K562 (cell line): Measurements from ENCODE around the gene OSCP1. TPM values are rescaled to one million over a fixed set of nuclear protein-coding genes. Genes with fewer than 3 reads are reported as not detected.

Experiments
- AFF1 ChIP-seq, 2 experiments: fragments of 450-650 bp; IDR thresholded peaks; 2 replicates each; pipeline ENCODE4 v1.6.1; 2018; ENCODE audit warnings: mild to moderate bottlenecking in 2 of 2, low read depth in 1 of 2; ENCODE audit not compliant: partially characterized antibody in 2 of 2
- CREB3L1 ChIP-seq: fragments of 450-650 bp; IDR thresholded peaks from 2 replicates; pipeline ENCODE4 v1.6.1; 2014; ENCODE audit warnings: low read depth, mild to moderate bottlenecking, moderate library complexity, borderline replicate concordance
- E2F8 ChIP-seq: fragments of 450-650 bp; IDR thresholded peaks from 2 replicates; pipeline ENCODE4 v1.7.1; 2018; ENCODE audit warnings: mild to moderate bottlenecking, low read depth; ENCODE audit not compliant: partially characterized antibody
- ETV1 ChIP-seq: fragments of 450-650 bp; conservative IDR thresholded peaks from 2 replicates; pipeline ENCODE4 v1.6.1; 2016; ENCODE audit warnings: missing genetic modification characterization, control low read depth, low read depth, missing compliant biosample characterization
- OTX1 ChIP-seq: fragments of 450-650 bp; formaldehyde crosslinking; IDR thresholded peaks from 2 replicates; pipeline ENCODE4 v1.4.0; 2022; ENCODE audit warnings: mild to moderate bottlenecking
- PBX2 ChIP-seq, 2 experiments: IDR thresholded peaks in 1 of 2; conservative IDR thresholded peaks in 1 of 2; 2 replicates each; pipeline ENCODE4 v1.6.1; 2016; ENCODE audit warnings: low read depth in 2 of 2, mild to moderate bottlenecking in 1 of 2, missing compliant biosample characterization in 1 of 2, missing genetic modification characterization in 1 of 2, moderate library complexity in 1 of 2
- POLR2H ChIP-seq: IDR thresholded peaks from 2 replicates; pipeline ENCODE4 v1.6.1; 2016; ENCODE audit warnings: missing genetic modification characterization, low read depth, mild to moderate bottlenecking, control low read depth, missing compliant biosample characterization, moderate library complexity
- SMARCA4 ChIP-seq: fragments of 450-650 bp; IDR thresholded peaks from 2 replicates; pipeline ENCODE4 v1.6.1; 2016
- TAF1 ChIP-seq: IDR thresholded peaks from 2 replicates; pipeline ENCODE4 v1.6.1; 2011; ENCODE audit warnings: mild to moderate bottlenecking, low read length, moderate library complexity; ENCODE audit not compliant: insufficient read depth, control insufficient read depth, severe bottlenecking; ENCODE audit errors: extremely low read depth
- TEAD1 ChIP-seq, 2 experiments: fragments of 450-650 bp in 1 of 2; sonication (generic) in 1 of 2; formaldehyde crosslinking; IDR thresholded peaks; 2 replicates each; pipeline versions ENCODE4 v1.4.0 to v1.8.0; 2020 to 2022; ENCODE audit warnings: mild to moderate bottlenecking in 2 of 2, missing genetic modification reagents in 1 of 2
- TRIM24 ChIP-seq, 2 experiments: fragments of 450-650 bp; IDR thresholded peaks; 2 replicates each; pipeline ENCODE4 v1.6.1; 2016
- ZC3H4 ChIP-seq: sonication (generic); formaldehyde crosslinking; IDR thresholded peaks from 2 replicates; pipeline ENCODE4 v1.9.0; 2021; ENCODE audit warnings: missing genetic modification reagents, borderline replicate concordance
- ZFX ChIP-seq: sonication (generic); formaldehyde crosslinking; IDR thresholded peaks from 2 replicates; pipeline ENCODE4 v1.8.0; 2022; ENCODE audit warnings: mild to moderate bottlenecking, missing genetic modification reagents, moderate library complexity
- ZKSCAN8 ChIP-seq: fragments of 200-800 bp; sonication (Bioruptor generic); IDR thresholded peaks from 2 replicates; pipeline ENCODE4 v1.6.1; 2016; ENCODE audit warnings: missing genetic modification characterization, missing compliant biosample characterization
- polyA plus RNA-seq, 8 experiments: library from polyadenylated mRNA; depleted of rRNA in 4 of 8; stranded (reverse) in 5 of 8; unstranded in 3 of 8; fragments of >200 nt; fragmentation: Nextera tagmentation in 2 of 8; fragmentation: Illumina TruSeq in 1 of 8; extraction: Ambion mirVana in 2 of 8; extraction: Trizol in 1 of 8; gene quantifications; 2 replicates each; pipeline versions ENCODE4 v1.2.1 to v1.2.3, GENCODE V29; 2011 to 2014; ENCODE audit warnings: inconsistent platforms in 1 of 8, missing spikeins in 1 of 8
- total RNA-seq, 7 experiments: library from RNA; depleted of rRNA in 6 of 7; stranded (reverse); fragments of >200 nt in 6 of 7; fragmentation: Illumina TruSeq in 2 of 7; extraction: Trizol in 2 of 7; gene quantifications; 2 replicates each; pipeline versions ENCODE4 v1.2.1 to v1.2.3, GENCODE V29; 2011 to 2021; ENCODE audit warnings: low replicate concordance in 1 of 7

OSCP1 gene
- total and polyA plus RNA-seq, 9 of the 15 experiments (the other 6 are each of a cell fraction or from before 2014, with no cell fraction given), result 0.15 to 0.40 (median 0.33) TPM; not detected in 5

GRCh38 chr1:36400825-36401601 is 49.2 kb downstream of the OSCP1 start (continued):
- TF ChIP-seq PBX2 (CRISPR knock-in tag; IDR thresholded peaks at IDR 0.05; ENCODE audit: low read depth) (no peak), PBX2 (tag; conservative IDR thresholded peaks at IDR 0.05; ENCODE audit: low read depth) (no peak), TEAD1 (CRISPR knock-in tag; IDR thresholded peaks at IDR 0.05) (no peak), SMARCA4 (0 out of 2 replicates have a peak, but pooled peaks have one; percentile 40), AFF1 (IDR thresholded peaks at IDR 0.05; ENCODE audit: low read depth in 1 of 2, partially characterized antibody in 2 of 2) (peak; percentile 50 to 87), TRIM24 (IDR thresholded peaks at IDR 0.05) (peak in 1 of 2 experiments; percentile 86; a peak in 3 of 4 replicates), ETV1 (tag) (peak; percentile 94), ZKSCAN8 (no peak), ZC3H4 (no peak), POLR2H (tag) (peak; percentile 86), E2F8 (peak; percentile 47), CREB3L1 (peak; percentile 53; the same call in 1 of the 2 replicates), TAF1 (peak; percentile 67), OTX1 (no peak), ZFX (CRISPR knock-in tag) (0 out of 2 replicates have a peak, but pooled peaks have one; percentile 30)
